GM23338 (cell line): ENCODE measurements around the gene RASGRF2. TPM values are rescaled to one million over a fixed set of nuclear protein-coding genes. Genes with fewer than 3 reads are reported as not detected.

ENCODE experiments used
- ATAC-seq: fragments of 200-7000 bp; cut with Tn5 transposase; 3 replicates; pipeline ENCODE4 v1.9.1; 2020
- DNase-seq: peaks from one replicate; pipeline ENCODE4 v3.0.0-alpha.2; 2015; ENCODE audit warnings: low spot score
- H2AFZ ChIP-seq: fragments of 200-600 bp; sonication (generic); 2 replicates; pipeline ENCODE4 v1.8.0; 2016; ENCODE audit warnings: antibody characterized with exemption, mild to moderate bottlenecking, moderate library complexity
- H3F3A ChIP-seq: fragments of 200-600 bp; sonication (generic); replicated peaks from 2 replicates; pipeline ENCODE4 v1.8.0; 2017; ENCODE audit warnings: antibody characterized with exemption, mixed run types, low read depth
- H3K27ac ChIP-seq: fragments of 200-600 bp; sonication (generic); 2 replicates; pipeline ENCODE4 v1.6.1; 2016; ENCODE audit warnings: low read depth
- H3K27me3 ChIP-seq: fragments of 200-600 bp; sonication (generic); 2 replicates; pipeline ENCODE4 v1.8.0; 2016; ENCODE audit warnings: mild to moderate bottlenecking, mixed run types, moderate library complexity; ENCODE audit not compliant: insufficient read depth
- H3K36me3 ChIP-seq: fragments of 200-600 bp; sonication (generic); 2 replicates; pipeline ENCODE4 v1.8.0; 2016; ENCODE audit warnings: mild to moderate bottlenecking; ENCODE audit not compliant: insufficient read depth
- H3K4me1 ChIP-seq: fragments of 200-600 bp; sonication (generic); 2 replicates; pipeline ENCODE4 v1.8.0; 2016; ENCODE audit warnings: mild to moderate bottlenecking, moderate library complexity; ENCODE audit not compliant: insufficient read depth
- H3K4me2 ChIP-seq: fragments of 200-600 bp; sonication (generic); 2 replicates; pipeline ENCODE4 v1.7.1; 2017; ENCODE audit warnings: mixed run types
- H3K4me3 ChIP-seq: fragments of 200-600 bp; sonication (generic); 2 replicates; pipeline ENCODE4 v1.6.1; 2016; ENCODE audit warnings: mixed run types
- H3K79me2 ChIP-seq: fragments of 200-600 bp; sonication (generic); replicated peaks from 2 replicates; pipeline ENCODE4 v1.8.0; 2017; ENCODE audit warnings: mild to moderate bottlenecking; ENCODE audit not compliant: insufficient read depth
- H3K9me2 ChIP-seq: fragments of 200-600 bp; sonication (generic); 2 replicates; pipeline ENCODE4 v1.8.0; 2017; ENCODE audit not compliant: insufficient read depth
- H4K20me1 ChIP-seq: fragments of 200-600 bp; sonication (generic); replicated peaks from 2 replicates; pipeline ENCODE4 v1.8.0; 2017; ENCODE audit warnings: mild to moderate bottlenecking; ENCODE audit not compliant: insufficient read depth
- H3K27ac Mint-ChIP-seq: 2 replicates; pipeline ENCODE4 v1.8.0; 2020; ENCODE audit warnings: inconsistent platforms, mild to moderate bottlenecking, moderate library complexity, mixed read lengths
- H3K27me3 Mint-ChIP-seq: 3 replicates; pipeline ENCODE4 v1.8.0; 2022; ENCODE audit warnings: low read depth, mild to moderate bottlenecking, moderate library complexity, mixed read lengths, inconsistent platforms; ENCODE audit not compliant: insufficient read depth, poor library complexity
- H3K36me3 Mint-ChIP-seq: 3 replicates; pipeline ENCODE4 v1.8.0; 2021; ENCODE audit warnings: low read depth, mild to moderate bottlenecking, inconsistent platforms, moderate library complexity, mixed read lengths
- H3K4me1 Mint-ChIP-seq: 3 replicates; pipeline ENCODE4 v1.8.0; 2020; ENCODE audit warnings: mild to moderate bottlenecking, inconsistent platforms, mixed read lengths
- H3K4me3 Mint-ChIP-seq: 3 replicates; pipeline ENCODE4 v1.8.0; 2021; ENCODE audit warnings: moderate library complexity, mild to moderate bottlenecking, inconsistent platforms, mixed read lengths
- H3K9me3 Mint-ChIP-seq: 3 replicates; pipeline ENCODE4 v1.8.0; 2020; ENCODE audit warnings: moderate library complexity, mild to moderate bottlenecking, inconsistent platforms, mixed read lengths
- CREB1 ChIP-seq: fragments of 250-450 bp; sonication (Bioruptor Pico); IDR thresholded peaks from 2 replicates; pipeline ENCODE4 v1.5.0; 2020; ENCODE audit warnings: low read depth, mild to moderate bottlenecking, moderate library complexity
- CTCF ChIP-seq, 2 experiments: fragments of 200-600 bp in 1 of 2; sonication (generic) in 1 of 2; conservative IDR thresholded peaks; 2 replicates each; pipeline versions ENCODE4 v1.5.1 to v1.6.1; 2016 to 2017; ENCODE audit warnings: antibody characterized with exemption in 2 of 2, low read depth in 2 of 2, mild to moderate bottlenecking in 2 of 2, moderate library complexity in 1 of 2
- EZH2 ChIP-seq: fragments of 200-600 bp; sonication (generic); IDR thresholded peaks from one replicate; pipeline ENCODE4 v1.8.0; 2017; ENCODE audit warnings: antibody characterized with exemption, mild to moderate bottlenecking, low read depth; ENCODE audit not compliant: unreplicated experiment
- EZH2phosphoT487 ChIP-seq: fragments of 200-600 bp; sonication (generic); IDR thresholded peaks from one replicate; pipeline ENCODE4 v1.8.1; 2018; ENCODE audit warnings: antibody characterized with exemption; ENCODE audit not compliant: unreplicated experiment
- JUNB ChIP-seq: IDR thresholded peaks from one replicate; pipeline ENCODE4 v1.6.1; 2016; ENCODE audit warnings: antibody characterized with exemption; ENCODE audit not compliant: unreplicated experiment
- NANOG ChIP-seq: IDR thresholded peaks from 2 replicates; pipeline ENCODE4 v1.6.1; 2016; ENCODE audit warnings: antibody characterized with exemption, borderline replicate concordance
- POLR2AphosphoS5 ChIP-seq: IDR thresholded peaks from 2 replicates; pipeline ENCODE4 v1.6.1; 2016; ENCODE audit warnings: antibody characterized with exemption, low read depth
- REST ChIP-seq: IDR thresholded peaks from one replicate; pipeline ENCODE4 v1.6.1; 2018; ENCODE audit warnings: antibody characterized with exemption; ENCODE audit not compliant: unreplicated experiment
- STAT1 ChIP-seq: IDR thresholded peaks from one replicate; pipeline ENCODE4 v1.6.1; 2016; ENCODE audit warnings: antibody characterized with exemption; ENCODE audit not compliant: unreplicated experiment
- ZNF114 ChIP-seq: fragments of 250-450 bp; sonication (Bioruptor Pico); IDR thresholded peaks from 2 replicates; pipeline ENCODE4 v1.5.0; 2020; ENCODE audit warnings: mild to moderate bottlenecking, moderate library complexity
- ZNF331 ChIP-seq: fragments of 250-450 bp; sonication (Bioruptor Pico); IDR thresholded peaks from 2 replicates; pipeline ENCODE4 v1.5.0; 2020; ENCODE audit warnings: low read depth, mild to moderate bottlenecking, moderate library complexity
- ZNF462 ChIP-seq: fragments of 250-450 bp; sonication (Bioruptor Pico); IDR thresholded peaks from 2 replicates; pipeline ENCODE4 v1.5.0; 2020; ENCODE audit warnings: mild to moderate bottlenecking, moderate library complexity
- polyA plus RNA-seq: library from polyadenylated mRNA; unstranded; fragments of >200 nt; fragmentation: Nextera tagmentation; extraction: Ambion mirVana; gene quantifications from 2 replicates; pipeline ENCODE4 v1.2.1, GENCODE V29; 2016
- total RNA-seq: library from RNA; depleted of rRNA; stranded (reverse); fragments of >200 nt; shearing (Covaris generic); gene quantifications from 2 replicates; pipeline ENCODE4 v1.2.3, GENCODE V29; 2014
- TF ChIP-seq, protein P1 (sequence below): IDR thresholded peaks from 2 replicates; pipeline ENCODE4 v1.6.1; 2016; ENCODE audit warnings: antibody characterized with exemption

RASGRF2 gene
- total and polyA plus RNA-seq, 2 experiments from 2014 or later = 5.0 to 19.2 TPM

GRCh38 chr5:80919678-80920196, 40.4 kb upstream of the RASGRF2 start:
- TF ChIP-seq ZNF462 (CRISPR knock-in tag) = no peak
- TF ChIP-seq ZNF114 (CRISPR knock-in tag) = no peak
- TF ChIP-seq REST = no peak
- no peak for TF ChIP-seq POLR2AphosphoS5
- TF ChIP-seq CTCF (conservative IDR thresholded peaks at IDR 0.05; ENCODE audit: low read depth in 2 of 2) = no peak
- TF ChIP-seq EZH2phosphoT487 = no peak
- TF ChIP-seq, protein P1, sequence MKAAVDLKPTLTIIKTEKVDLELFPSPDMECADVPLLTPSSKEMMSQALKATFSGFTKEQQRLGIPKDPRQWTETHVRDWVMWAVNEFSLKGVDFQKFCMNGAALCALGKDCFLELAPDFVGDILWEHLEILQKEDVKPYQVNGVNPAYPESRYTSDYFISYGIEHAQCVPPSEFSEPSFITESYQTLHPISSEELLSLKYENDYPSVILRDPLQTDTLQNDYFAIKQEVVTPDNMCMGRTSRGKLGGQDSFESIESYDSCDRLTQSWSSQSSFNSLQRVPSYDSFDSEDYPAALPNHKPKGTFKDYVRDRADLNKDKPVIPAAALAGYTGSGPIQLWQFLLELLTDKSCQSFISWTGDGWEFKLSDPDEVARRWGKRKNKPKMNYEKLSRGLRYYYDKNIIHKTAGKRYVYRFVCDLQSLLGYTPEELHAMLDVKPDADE = no peak
- no peak for TF ChIP-seq JUNB
- no peak for TF ChIP-seq STAT1
- no peak for TF ChIP-seq EZH2
- no peak for TF ChIP-seq CREB1 (CRISPR knock-in tag)
- TF ChIP-seq NANOG = no peak
- TF ChIP-seq ZNF331 (CRISPR knock-in tag) = no peak
- Histone ChIP-seq H3K4me3 (no peak overlapping the region), H3K36me3 (no peaks in the 10 kb centered on the region), H3K27ac (no peak overlapping the region), H3K4me2 (no peak overlapping the region), H3K4me1 (peaks cover 7% of the 10 kb centered on the region; the same call in 1 of the 2 replicates), H3K9me2 (peaks cover 2% of the 10 kb centered on the region; the same call in 1 of the 2 replicates), H3K27me3 (no peaks in the 10 kb centered on the region), H3K79me2 (no peaks in the 10 kb centered on the region), H3F3A (no peaks in the 10 kb centered on the region), H4K20me1 (no peaks in the 10 kb centered on the region), H2AFZ (no peak overlapping the region)
- Mint-ChIP-seq H3K4me1 (peaks cover 14% of the 10 kb centered on the region), H3K36me3 (no peaks in the 10 kb centered on the region), H3K27ac (no peak overlapping the region), H3K4me3 (no peak overlapping the region), H3K27me3 (no peaks in the 10 kb centered on the region), H3K9me3 (no peaks in the 10 kb centered on the region)
- ATAC-seq = no peak
- DNase-seq = no peak
